NCI-H82 (cell line): ENCODE data around the gene ATG4D.
A peak's percentile ranks its signal among the peaks of the same experiment; 100 is the strongest.
"Not testable (repeated sequence)": the region's sequence is repeated elsewhere in the genome, so short reads cannot be mapped to it uniquely, and the experiment has no call there.

ENCODE experiments used
- DNase-seq: peaks from one replicate; lab custom pipeline; 2025; lab: John Stamatoyannopoulos, UW

Gene ATG4D

GRCh38 chr19:10552510-10553053, 8.9 kb downstream of the ATG4D start:
- DNase-seq, result peak; percentile 69

GRCh38 chr19:10553087-10553667, 9.5 kb downstream of the ATG4D start:
- DNase-seq, result no peak

DNA sequence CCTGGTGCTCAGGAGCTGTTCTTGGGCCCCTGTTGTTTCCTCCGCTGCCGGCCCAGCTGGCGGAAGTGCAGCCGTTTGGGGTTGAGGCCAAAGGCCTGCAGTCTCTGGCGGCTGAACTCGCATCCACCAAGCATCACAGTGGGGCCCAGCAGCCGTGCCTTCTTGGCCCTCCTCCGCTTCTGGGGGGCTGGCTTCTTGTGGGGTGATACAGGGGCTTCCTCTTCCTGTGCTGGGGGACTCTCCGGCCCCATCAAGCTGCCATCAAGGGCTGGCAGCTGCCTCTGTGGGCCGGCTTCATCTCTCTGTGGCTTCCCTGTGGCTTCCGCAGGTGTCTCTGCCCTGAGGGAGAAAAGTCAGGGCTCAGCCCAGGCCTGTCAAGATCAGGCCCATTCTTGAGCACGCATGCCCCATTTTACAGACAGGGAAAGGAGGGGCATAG, 10.3 kb downstream of the ATG4D start:
- no peak for DNase-seq

DNA sequence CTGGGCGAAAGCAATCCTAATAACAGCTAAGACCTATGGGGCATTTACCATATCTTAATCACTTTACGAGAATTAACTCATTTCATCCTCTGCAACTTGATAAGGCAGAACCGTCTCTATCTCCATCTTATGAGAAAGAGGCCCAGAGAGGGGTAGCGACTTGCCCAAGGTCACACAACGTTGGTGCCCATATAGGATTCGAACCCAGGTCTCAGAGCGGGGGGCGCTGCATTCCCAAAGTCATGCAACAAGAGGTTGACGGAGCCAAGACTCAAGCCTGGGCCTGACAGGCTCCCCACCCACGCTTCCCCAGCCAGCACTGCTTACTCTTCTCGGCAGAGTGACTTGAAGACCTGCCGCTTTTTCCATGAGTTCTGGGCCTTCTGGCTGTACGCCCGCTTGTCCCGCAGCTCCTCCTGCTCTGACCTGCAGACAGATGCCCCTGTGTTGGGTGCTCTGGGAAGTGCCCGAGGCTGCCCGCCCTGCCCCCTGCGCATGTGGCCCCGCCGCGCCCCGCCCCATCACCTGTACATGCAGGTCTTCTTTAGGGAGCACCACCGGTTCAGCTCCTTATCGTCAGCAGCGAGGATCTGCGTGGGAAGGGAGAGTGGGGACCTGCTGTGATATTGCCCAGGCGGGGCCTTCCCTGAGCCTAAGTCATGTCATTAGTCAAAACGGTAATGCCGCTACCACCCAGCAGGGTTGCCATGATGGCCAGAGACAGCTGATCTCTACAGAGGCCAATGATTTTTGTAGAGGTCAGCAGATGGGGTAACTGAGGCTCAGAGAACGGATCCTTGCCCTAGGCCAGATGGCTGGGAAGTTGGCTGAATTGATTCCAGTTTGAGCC, 11.3 kb downstream of the ATG4D start:
- no peak for DNase-seq

DNA sequence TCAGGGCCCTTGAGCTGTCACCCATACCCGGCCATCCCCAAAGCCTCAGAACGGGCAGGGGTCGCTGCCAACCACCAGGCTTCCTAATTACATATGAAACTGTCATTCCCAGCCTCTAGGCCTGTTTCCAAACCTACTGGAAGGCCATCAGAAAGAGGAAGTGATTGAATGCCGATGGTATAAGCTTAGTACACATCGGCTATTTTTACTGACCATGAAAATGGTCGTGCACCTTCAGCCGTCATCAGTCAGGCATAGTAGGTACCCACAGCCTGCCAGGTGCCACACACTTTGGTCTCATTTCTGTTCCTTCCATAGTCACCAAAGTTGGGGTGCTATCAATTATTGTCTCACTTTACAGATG, 11.9 kb downstream of the ATG4D start:
- no peak for DNase-seq

DNA sequence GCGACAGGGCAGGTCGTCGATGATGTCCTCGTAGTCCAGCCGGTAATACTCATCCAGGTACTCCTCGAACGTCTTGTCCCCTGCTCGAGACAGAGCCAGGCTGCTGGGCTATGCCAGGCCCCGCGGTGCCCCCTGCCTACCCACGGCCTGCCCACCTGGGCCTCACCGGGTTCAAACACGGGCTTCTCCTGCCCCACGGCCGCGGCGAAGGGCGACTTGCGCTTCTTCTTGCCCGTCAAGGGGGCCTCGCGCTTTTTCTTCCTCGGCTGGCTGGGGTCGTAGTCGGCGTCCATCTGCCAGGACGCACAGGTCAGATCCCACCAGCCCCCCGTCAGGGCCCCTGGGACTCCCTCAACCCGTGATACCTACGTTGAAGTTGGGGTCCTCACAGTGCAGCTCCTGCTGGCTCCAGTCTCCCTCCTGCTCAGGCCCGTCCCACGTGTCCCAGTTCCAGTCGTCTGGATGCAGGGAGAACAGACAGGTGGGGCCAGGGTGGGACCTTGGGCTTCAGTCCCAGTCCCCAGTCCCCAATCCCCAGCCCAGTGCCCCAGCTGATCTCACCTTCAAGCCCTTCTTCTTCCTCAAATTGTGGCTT, 14.0 kb downstream of the ATG4D start:
- no peak for DNase-seq

DNA sequence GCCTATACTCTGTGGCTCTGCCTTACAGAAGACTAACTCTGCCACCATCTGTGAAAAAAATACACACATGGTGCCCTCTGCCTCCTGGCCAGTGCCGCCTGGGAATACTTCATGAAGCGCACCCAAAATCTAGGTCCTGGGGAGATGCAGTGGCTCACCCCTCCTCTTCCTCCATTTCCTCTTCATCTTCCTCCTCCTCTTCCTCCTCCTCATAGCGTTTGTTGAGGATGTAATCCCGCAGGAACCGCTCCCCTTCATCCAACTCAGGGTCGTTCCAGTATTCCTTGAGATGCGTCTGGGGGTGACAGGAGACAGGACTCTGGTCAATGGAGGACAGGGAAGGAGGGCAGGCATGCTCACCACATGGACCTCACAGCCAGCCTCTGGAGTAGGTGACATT, 16.4 kb downstream of the ATG4D start:
- no peak for DNase-seq

GRCh38 chr19:10562609-10563008, 18.9 kb downstream of the ATG4D start:
- peak; percentile 15 for DNase-seq

DNA sequence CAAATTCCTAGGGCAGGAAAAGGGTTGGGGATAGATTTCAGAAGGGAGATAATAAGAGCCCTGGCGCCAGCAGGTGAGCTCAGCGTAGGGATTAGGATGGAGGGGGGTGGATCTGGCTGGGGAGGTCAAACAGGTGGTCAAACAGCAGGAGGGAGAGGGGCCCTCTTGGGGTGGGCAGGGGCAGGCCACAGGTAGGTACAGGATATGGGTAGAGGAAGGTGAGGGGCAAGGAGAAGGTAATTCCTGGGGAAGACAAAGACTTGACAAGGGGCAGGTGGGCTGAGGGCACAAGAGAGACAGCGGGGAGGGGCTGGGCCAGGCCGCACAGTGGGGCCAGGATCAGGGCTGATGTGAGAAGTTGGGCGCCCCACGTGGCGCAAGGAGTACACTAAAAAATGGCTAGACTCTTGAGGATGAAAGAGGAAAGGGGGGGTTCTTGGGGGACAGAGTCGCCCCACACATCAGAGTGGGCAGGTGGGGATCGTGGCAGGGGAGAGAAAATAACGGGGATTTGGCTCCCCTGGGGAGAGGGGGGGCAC, 21.4 kb downstream of the ATG4D start:
- peak; percentile 83 for DNase-seq

GRCh38 chr19:10565567-10566407, 22.1 kb downstream of the ATG4D start, which contains the start of gene KRI1:
Gene KRI1, minus strand, starts transcription at chr19:10566010. Its CDS starts 11 bp downstream, at chr19:10565999.
- DNase-seq, result peak; percentile 98

- no peak for DNase-seq
These were observed 22.6 kb downstream of the ATG4D start for GRCh38 chr19:10566408-10566657.

DNA sequence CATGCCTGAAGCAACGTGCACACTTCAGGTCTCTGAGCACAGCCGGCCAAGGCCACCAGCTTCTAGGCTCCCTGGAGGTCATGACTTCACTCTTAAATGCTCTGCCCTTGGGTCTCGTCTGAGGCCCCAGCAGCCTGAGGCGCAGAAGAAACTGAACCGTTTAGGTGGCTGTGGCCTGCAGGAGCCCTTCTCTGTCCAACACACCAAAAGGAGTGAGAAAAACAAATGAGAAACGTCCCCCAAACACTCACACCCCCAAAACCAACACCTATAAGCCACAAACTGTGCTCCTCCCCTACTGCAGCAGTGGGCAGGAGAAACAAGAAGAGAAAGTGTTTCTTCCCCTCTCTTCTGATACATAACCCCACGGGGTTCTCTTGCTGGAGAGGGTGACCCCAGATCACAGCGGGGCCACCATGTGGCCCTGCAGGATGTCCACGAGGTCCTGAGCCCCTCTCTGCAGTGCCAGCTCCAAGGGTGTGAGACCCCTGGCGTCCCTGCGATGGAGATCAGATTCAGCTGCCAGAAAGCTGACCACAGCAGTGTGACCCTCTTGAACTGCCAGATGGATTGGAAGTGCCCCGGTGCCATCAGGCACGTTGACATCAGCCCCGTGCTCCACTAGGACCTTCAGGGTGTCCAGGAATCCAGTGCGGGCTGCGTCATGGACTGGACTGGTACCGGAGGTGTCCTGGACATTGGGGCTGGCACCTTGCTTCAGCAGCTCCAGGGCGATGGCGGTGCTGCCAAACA, 23.1 kb downstream of the ATG4D start:
- no peak for DNase-seq

DNA sequence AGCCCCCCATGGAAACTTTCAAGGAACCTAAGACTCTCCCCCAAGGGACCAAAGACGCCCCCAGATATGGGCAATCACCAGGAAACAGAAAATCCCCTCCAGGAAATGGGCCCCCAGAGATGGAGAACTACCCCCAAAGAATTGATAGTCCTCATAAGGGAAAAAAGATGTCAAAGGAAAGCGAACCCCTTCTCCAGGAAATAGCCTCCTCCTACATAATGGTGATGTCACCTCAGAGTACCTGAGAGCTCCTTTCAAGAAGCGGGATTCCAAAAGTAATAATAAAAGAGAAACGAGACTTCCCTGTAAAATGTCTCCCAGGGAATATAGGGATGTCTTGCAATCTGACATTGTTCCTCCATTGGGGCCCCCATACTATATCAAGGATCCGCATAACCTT, 24.0 kb downstream of the ATG4D start:
- no peak for DNase-seq

DNA sequence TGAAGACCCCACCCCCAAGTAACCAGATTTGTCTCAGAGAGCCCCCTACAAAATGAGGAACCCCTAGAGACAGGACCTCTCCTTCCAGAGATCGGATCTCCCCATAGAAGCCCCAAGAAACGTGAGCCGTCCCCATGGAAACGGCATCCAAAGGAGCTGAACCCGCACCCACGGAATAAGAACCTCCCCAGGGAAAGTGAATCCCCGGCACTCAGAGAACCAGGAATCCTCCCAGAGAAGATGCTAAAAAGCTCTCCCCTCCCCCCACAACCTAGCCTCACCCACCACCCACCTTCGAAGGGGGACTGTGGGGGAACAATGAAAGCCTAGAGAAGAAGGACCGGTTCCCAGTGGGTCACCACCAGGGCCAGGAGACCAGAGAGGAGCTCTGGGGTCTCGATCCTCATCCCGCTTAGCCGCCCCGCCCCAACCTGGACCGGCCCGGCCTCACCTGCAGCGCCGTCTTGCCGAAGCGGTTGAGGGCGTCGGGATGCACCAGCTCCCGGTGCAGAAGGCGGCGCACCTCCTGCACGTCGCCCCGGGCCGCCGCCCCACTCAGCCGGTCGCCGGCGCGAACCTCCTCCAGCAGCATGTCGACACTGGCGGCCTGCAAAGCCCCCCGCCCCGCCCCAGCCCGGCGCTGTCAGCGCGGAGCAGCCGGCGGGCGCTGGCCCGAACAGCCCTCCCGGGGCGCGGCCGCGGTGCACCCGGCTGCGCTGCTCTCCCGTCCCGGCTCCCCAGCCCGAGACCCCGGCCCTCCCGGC, 24.5 kb downstream of the ATG4D start:
- peak; percentile 59 for DNase-seq

GRCh38 chr19:10568826-10569651, 25.3 kb downstream of the ATG4D start, which contains the start of gene CDKN2D:
Gene CDKN2D, minus strand, starts transcription at chr19:10568979. Its CDS starts 326 bp downstream, at chr19:10568653.
- peak; percentile 99 for DNase-seq

GRCh38 chr19:10573793-10574192, 30.1 kb downstream of the ATG4D start:
- DNase-seq, result not testable (repeated sequence)

DNA sequence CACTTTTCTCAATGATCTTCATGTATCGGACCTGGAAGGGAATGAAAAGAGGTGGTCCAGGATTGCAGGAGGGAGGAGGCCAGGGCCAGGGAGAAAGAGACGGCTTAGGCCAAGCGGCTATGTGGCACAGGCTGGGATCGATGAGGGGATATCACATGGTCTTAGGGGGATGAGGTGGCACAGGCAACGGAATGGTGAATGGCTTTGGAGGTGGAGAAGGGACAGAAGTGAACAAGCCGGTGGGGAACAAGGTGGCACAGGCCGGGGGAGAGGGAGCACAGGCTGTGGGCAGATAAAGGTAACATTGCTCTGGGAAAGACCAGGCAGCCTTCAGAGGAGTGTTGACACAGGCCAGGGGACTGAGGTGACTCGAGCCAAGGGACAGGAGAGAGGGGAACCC, 30.8 kb downstream of the ATG4D start:
- no peak for DNase-seq

DNA sequence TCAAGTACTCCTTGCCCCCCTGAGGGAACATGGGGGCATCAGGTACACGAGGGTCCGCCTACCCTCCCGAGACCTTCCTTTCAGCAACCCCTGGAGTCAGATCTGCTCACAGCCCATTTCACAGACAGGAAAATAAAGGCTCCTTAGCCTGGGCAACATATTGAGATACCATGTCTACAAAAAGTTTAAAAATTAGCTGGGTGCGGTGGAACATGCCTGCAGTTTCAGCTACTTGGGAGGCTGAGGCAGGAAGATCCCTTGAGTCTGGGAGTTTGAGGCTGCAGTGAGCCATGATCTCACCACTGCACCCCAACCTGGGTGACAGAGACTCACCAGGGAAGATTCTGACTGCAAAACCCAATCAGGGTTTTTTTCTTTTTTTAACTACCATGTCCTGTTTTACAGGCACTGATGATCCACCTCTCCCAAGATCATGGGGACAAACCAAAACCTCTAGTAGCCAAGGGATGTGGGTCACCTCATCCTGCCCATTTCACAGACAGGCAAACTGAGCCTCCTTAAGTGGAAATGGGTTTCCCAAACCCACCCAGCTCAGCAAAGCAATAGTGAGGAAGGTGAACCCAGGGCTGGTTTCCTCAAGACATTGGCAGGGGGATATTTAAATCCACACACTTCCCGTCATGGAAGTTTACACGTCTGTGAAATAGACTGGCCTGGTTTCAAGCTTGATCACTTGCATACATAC, 31.5 kb downstream of the ATG4D start:
- no peak for DNase-seq

GRCh38 chr19:10577951-10578350, 34.2 kb downstream of the ATG4D start:
- DNase-seq, result no peak
